Stimulated activated naive CD8-positive, alpha-beta T cell treated with anti-CD3 and anti-CD28 coated beads, Interleukin-15, Interleukin-2, amounts not matched to agents 100 ng/mL and 50 ng/mL, for 24 hours (primary cell): ENCODE results near the gene FAM98B.

ENCODE experiments used
- H3K27ac Mint-ChIP-seq: one replicate; pipeline ENCODE4 v1.8.0; 2021; ENCODE audit warnings: mild to moderate bottlenecking, mixed read lengths
- H3K27me3 Mint-ChIP-seq: one replicate; pipeline ENCODE4 v1.8.0; 2021; ENCODE audit warnings: mixed read lengths
- H3K36me3 Mint-ChIP-seq: one replicate; pipeline ENCODE4 v1.8.0; 2021; ENCODE audit warnings: low read depth, mixed read lengths
- H3K4me1 Mint-ChIP-seq: one replicate; pipeline ENCODE4 v1.8.0; 2021; ENCODE audit warnings: low read depth, mixed read lengths
- H3K4me3 Mint-ChIP-seq: one replicate; pipeline ENCODE4 v1.8.0; 2021; ENCODE audit warnings: mild to moderate bottlenecking, mixed read lengths
- H3K9me3 Mint-ChIP-seq: one replicate; pipeline ENCODE4 v1.8.0; 2021; ENCODE audit warnings: mixed read lengths

FAM98B gene

GRCh38 chr15:38532728-38533127, 78.8 kb downstream of the FAM98B start:
- Mint-ChIP-seq H3K36me3 (peaks cover 89% of the 10 kb centered on the region), H3K4me1 (peaks cover 99% of the 10 kb centered on the region), H3K27ac (peak overlapping the region; percentile 53), H3K27me3 (no peaks in the 10 kb centered on the region), H3K9me3 (peaks cover 4% of the 10 kb centered on the region), H3K4me3 (no peak overlapping the region)

- H3K4me3 Mint-ChIP-seq: no peak overlapping the region
- H3K9me3 Mint-ChIP-seq: peaks cover 4% of the 10 kb centered on the region
- H3K27me3 Mint-ChIP-seq: no peaks in the 10 kb centered on the region
- H3K36me3 Mint-ChIP-seq: peaks cover 84% of the 10 kb centered on the region
- H3K4me1 Mint-ChIP-seq: peaks cover 100% of the 10 kb centered on the region
- H3K27ac Mint-ChIP-seq: peak overlapping the region; percentile 60
Observed at GRCh38 chr15:38533416-38533915, 79.5 kb downstream of the FAM98B start.

- H3K27ac Mint-ChIP-seq: peak overlapping the region; percentile 60
- no peaks in the 10 kb centered on the region for H3K27me3 Mint-ChIP-seq
- H3K4me1 Mint-ChIP-seq: peaks cover 100% of the 10 kb centered on the region
- no peak overlapping the region for H3K4me3 Mint-ChIP-seq
- peaks cover 2% of the 10 kb centered on the region for H3K9me3 Mint-ChIP-seq
- H3K36me3 Mint-ChIP-seq: peaks cover 81% of the 10 kb centered on the region
Observed at GRCh38 chr15:38533926-38534325, 80.0 kb downstream of the FAM98B start.

DNA sequence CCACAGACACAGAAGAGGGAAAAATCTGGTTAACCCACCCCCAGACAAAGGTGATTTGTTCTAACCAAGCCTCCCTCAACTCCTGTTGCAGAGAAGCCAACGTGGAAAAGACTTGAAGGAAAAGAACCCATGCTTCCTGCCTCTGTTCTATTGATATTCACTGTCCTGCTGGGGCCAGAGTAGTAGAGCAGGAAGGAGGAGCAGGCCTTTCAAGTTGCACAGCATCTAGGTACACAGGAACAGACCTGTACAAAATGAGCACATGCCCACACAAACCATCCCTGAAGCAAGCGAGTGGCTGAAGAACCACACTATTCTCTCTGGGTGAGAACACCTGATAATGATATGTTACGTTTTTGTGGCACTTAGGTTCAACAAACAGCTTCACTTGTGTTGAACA, 80.8 kb downstream of the FAM98B start:
- H3K9me3 Mint-ChIP-seq: no peaks in the 10 kb centered on the region
- peak overlapping the region; percentile 79 for H3K27ac Mint-ChIP-seq
- no peaks in the 10 kb centered on the region for H3K27me3 Mint-ChIP-seq
- H3K36me3 Mint-ChIP-seq: peaks cover 73% of the 10 kb centered on the region
- peaks cover 100% of the 10 kb centered on the region for H3K4me1 Mint-ChIP-seq
- H3K4me3 Mint-ChIP-seq: no peak overlapping the region

DNA sequence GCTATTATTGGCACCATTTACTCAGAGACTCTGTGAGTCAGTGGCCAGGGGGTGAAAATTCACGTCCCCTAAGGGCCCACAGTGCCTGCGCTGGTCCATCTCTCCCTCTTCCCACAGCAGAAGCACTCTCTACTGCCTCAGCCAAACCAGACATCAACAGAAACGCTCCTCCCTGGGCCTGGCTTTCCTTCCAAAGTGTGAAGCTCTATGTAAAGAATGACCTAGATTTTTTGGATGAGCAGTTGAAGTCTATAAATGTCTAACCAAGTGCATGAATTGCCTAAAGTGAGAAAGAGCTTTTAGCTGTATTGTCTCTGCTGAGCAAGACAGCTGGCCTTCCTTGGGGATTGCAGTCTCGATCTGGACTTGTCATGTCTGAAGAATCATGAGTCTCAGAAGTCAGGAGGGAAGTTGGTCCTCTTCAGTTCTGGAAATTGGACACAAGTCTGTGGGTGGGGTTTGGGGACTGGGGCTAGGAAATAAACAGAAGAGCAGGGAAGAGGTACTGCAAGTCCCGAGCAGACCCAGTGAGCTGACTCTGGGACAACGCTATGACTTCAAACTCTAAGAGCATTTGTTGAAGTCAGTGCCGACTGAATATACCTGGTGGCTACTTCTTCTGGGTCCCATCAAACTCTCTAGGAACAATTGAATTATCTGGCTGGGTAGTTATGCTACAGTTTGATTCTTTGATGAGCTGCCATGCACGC, 81.7 kb downstream of the FAM98B start:
- Mint-ChIP-seq H3K27me3 (no peaks in the 10 kb centered on the region), H3K27ac (peak overlapping the region; percentile 79), H3K36me3 (peaks cover 66% of the 10 kb centered on the region), H3K4me3 (no peak overlapping the region), H3K4me1 (peaks cover 99% of the 10 kb centered on the region), H3K9me3 (no peaks in the 10 kb centered on the region)

- no peaks in the 10 kb centered on the region for H3K9me3 Mint-ChIP-seq
- H3K4me1 Mint-ChIP-seq: peaks cover 99% of the 10 kb centered on the region
- no peak overlapping the region for H3K4me3 Mint-ChIP-seq
- peaks cover 60% of the 10 kb centered on the region for H3K36me3 Mint-ChIP-seq
- H3K27ac Mint-ChIP-seq: peak overlapping the region; percentile 61
- no peaks in the 10 kb centered on the region for H3K27me3 Mint-ChIP-seq
Observed at GRCh38 chr15:38536201-38536676, 82.3 kb downstream of the FAM98B start.
